H1 (cell line): ENCODE measurements around the gene PRR36. TPM values are rescaled to one million over a fixed set of nuclear protein-coding genes. Genes with fewer than 3 reads are reported as not detected.
A peak's percentile ranks its signal among the peaks of the same experiment; 100 is the strongest.

Experiments
- CTCF ChIA-PET: fragments of 300-600 bp; sonication (Branson Sonifier 250); formaldehyde crosslinking; loops from one replicate; lab custom pipeline; 2021; ENCODE audit not compliant: partially characterized antibody; lab: Charles Lee
- POLR2A ChIA-PET: fragments of 300-600 bp; sonication (Branson Sonifier 250); formaldehyde crosslinking; loops from one replicate; lab custom pipeline; 2021; ENCODE audit warnings: inconsistent platforms; ENCODE audit not compliant: partially characterized antibody; lab: Charles Lee
- DNase-seq, 2 experiments: peaks; one replicate each; pipeline versions ENCODE4 v3.0.0 to v3.0.0-alpha.2; 2010 to 2022; ENCODE audit warnings: low spot score in 2 of 2, low read depth in 1 of 2, mixed read lengths in 1 of 2
- FAIRE-seq: peaks from 2 replicates; lab custom pipeline; 2011; peaks lifted over from hg19 to GRCh38; lab: Jason Lieb, UNC
- H2AFZ ChIP-seq: 2 replicates; pipeline ENCODE4 v1.8.1; 2012; ENCODE audit warnings: low read length, inconsistent platforms
- H2AK5ac ChIP-seq: 2 replicates; pipeline ENCODE4 v1.6.1; 2013; ENCODE audit warnings: low read depth, low read length
- H2BK120ac ChIP-seq: replicated peaks from 2 replicates; pipeline ENCODE3; 2013; ENCODE audit warnings: low read depth, low read length, inconsistent platforms
- H2BK12ac ChIP-seq: 2 replicates; pipeline ENCODE4 v1.6.1; 2013; ENCODE audit warnings: low read depth, low read length
- H2BK15ac ChIP-seq: 2 replicates; pipeline ENCODE4 v1.6.1; 2013; ENCODE audit warnings: low read length
- H2BK20ac ChIP-seq: 2 replicates; pipeline ENCODE4 v1.6.1; 2013; ENCODE audit warnings: low read length
- H2BK5ac ChIP-seq: 2 replicates; pipeline ENCODE4 v1.6.1; 2013; ENCODE audit warnings: low read depth, low read length
- H3K14ac ChIP-seq: 2 replicates; pipeline ENCODE4 v1.6.1; 2013; ENCODE audit warnings: inconsistent platforms; ENCODE audit not compliant: insufficient read length
- H3K18ac ChIP-seq: 2 replicates; pipeline ENCODE4 v1.6.1; 2013; ENCODE audit warnings: low read length; ENCODE audit errors: extremely low read depth
- H3K23ac ChIP-seq: 2 replicates; pipeline ENCODE4 v1.6.1; 2013; ENCODE audit warnings: inconsistent platforms; ENCODE audit not compliant: insufficient read length
- H3K23me2 ChIP-seq: 2 replicates; pipeline ENCODE4 v1.6.1; 2013; ENCODE audit warnings: low read depth, low read length
- H3K27ac ChIP-seq: 2 replicates; pipeline ENCODE4 v1.6.1; 2011; ENCODE audit warnings: low read depth, low read length, inconsistent platforms
- H3K27me3 ChIP-seq, 4 experiments: replicated peaks in 1 of 4; 1 replicate in 1 of 4; 2 replicates in 3 of 4; pipeline versions ENCODE4 v1.6.1 to v1.8.1; 2011 to 2013; ENCODE audit warnings: low read length in 3 of 4, mild to moderate bottlenecking in 3 of 4, inconsistent platforms in 2 of 4, mixed read lengths in 2 of 4, moderate library complexity in 1 of 4; ENCODE audit not compliant: control insufficient read depth in 3 of 4, insufficient read depth in 3 of 4; ENCODE audit errors: extremely low read depth in 1 of 4
- H3K36me3 ChIP-seq, 4 experiments: 2 replicates each; pipeline versions ENCODE4 v1.6.1 to v1.8.1; 2011 to 2013; ENCODE audit warnings: mild to moderate bottlenecking in 4 of 4, low read length in 3 of 4, moderate library complexity in 2 of 4, control low read depth in 1 of 4, inconsistent platforms in 1 of 4; ENCODE audit not compliant: insufficient read depth in 4 of 4, control insufficient read depth in 2 of 4
- H3K4ac ChIP-seq: replicated peaks from 2 replicates; pipeline ENCODE3; 2013; ENCODE audit warnings: low read length, low read depth, mixed read lengths, inconsistent platforms; ENCODE audit not compliant: insufficient read length
- H3K4me1 ChIP-seq, 4 experiments: replicated peaks in 1 of 4; 1 replicate in 1 of 4; 2 replicates in 3 of 4; pipeline versions ENCODE4 v1.6.1 to v1.8.1; 2011 to 2013; ENCODE audit warnings: low read length in 3 of 4, inconsistent platforms in 2 of 4, mixed read lengths in 1 of 4; ENCODE audit not compliant: insufficient read depth in 4 of 4, control insufficient read depth in 3 of 4
- H3K4me2 ChIP-seq, 2 experiments: 2 replicates each; pipeline versions ENCODE4 v1.6.1 to v1.8.1; 2011 to 2013; ENCODE audit warnings: low read depth in 2 of 2, low read length in 2 of 2, control low read depth in 1 of 2, inconsistent platforms in 1 of 2, mild to moderate bottlenecking in 1 of 2; ENCODE audit not compliant: insufficient read depth in 1 of 2
- H3K4me3 ChIP-seq, 4 experiments: fragments of 200-600, 300-600 bp in 1 of 4; sonication (generic), shearing (Covaris generic), sonication (Bioruptor Twin) in 1 of 4; 2 replicates each; pipeline versions ENCODE4 v1.5.1 to v1.8.1; 2011 to 2016; ENCODE audit warnings: low read length in 4 of 4, low read depth in 3 of 4, control low read depth in 2 of 4, inconsistent platforms in 2 of 4, mild to moderate bottlenecking in 2 of 4, mixed read lengths in 1 of 4, moderate library complexity in 1 of 4; ENCODE audit not compliant: insufficient read depth in 2 of 4; ENCODE audit errors: extremely low read depth in 1 of 4
- H3K56ac ChIP-seq: replicated peaks from 2 replicates; pipeline ENCODE3; 2013; ENCODE audit warnings: low read depth, mild to moderate bottlenecking, mixed read lengths, low read length, inconsistent platforms; ENCODE audit not compliant: insufficient read length
- H3K79me1 ChIP-seq: 2 replicates; pipeline ENCODE4 v1.6.1; 2013; ENCODE audit warnings: low read depth, low read length, control low read depth
- H3K79me2 ChIP-seq, 2 experiments: 2 replicates each; pipeline versions ENCODE4 v1.6.1 to v1.8.1; 2012 to 2013; ENCODE audit warnings: low read length in 2 of 2, mild to moderate bottlenecking in 2 of 2, inconsistent platforms in 1 of 2; ENCODE audit not compliant: insufficient read depth in 2 of 2, control insufficient read depth in 1 of 2
- H3K9ac ChIP-seq, 4 experiments: replicated peaks in 1 of 4; 1 replicate in 1 of 4; 2 replicates in 3 of 4; pipeline versions ENCODE4 v1.6.1 to v1.8.1; 2011 to 2013; ENCODE audit warnings: low read depth in 3 of 4, low read length in 3 of 4, control low read depth in 2 of 4, mild to moderate bottlenecking in 2 of 4, moderate library complexity in 2 of 4, inconsistent platforms in 1 of 4; ENCODE audit errors: extremely low read depth in 1 of 4
- H3K9me3 ChIP-seq, 2 experiments: 2 replicates each; pipeline versions ENCODE4 v1.6.1 to v1.8.1; 2012 to 2013; ENCODE audit warnings: mild to moderate bottlenecking in 2 of 2, moderate library complexity in 2 of 2, control low read depth in 1 of 2, inconsistent platforms in 1 of 2, low read depth in 1 of 2, low read length in 1 of 2, mixed read lengths in 1 of 2; ENCODE audit not compliant: insufficient read depth in 2 of 2
- H4K20me1 ChIP-seq, 2 experiments: replicated peaks in 1 of 2; 2 replicates each; pipeline versions ENCODE3 to v1.8.1; 2011 to 2013; ENCODE audit warnings: inconsistent platforms in 2 of 2, low read length in 2 of 2, mild to moderate bottlenecking in 1 of 2; ENCODE audit not compliant: insufficient read depth in 2 of 2, control insufficient read depth in 1 of 2
- H4K5ac ChIP-seq: 2 replicates; pipeline ENCODE4 v1.6.1; 2013; ENCODE audit warnings: low read length, low read depth, mixed read lengths, inconsistent platforms; ENCODE audit not compliant: insufficient read length
- H4K8ac ChIP-seq: 2 replicates; pipeline ENCODE4 v1.8.0; 2013; ENCODE audit warnings: mild to moderate bottlenecking, moderate library complexity, low read length, inconsistent platforms; ENCODE audit not compliant: insufficient read depth; ENCODE audit errors: extremely low read depth
- H4K91ac ChIP-seq: replicated peaks from 2 replicates; pipeline ENCODE3; 2013; ENCODE audit warnings: low read length, mixed read lengths, inconsistent platforms; ENCODE audit not compliant: insufficient read length
- WGBS, 2 experiments: shearing (Covaris generic) in 1 of 2; methylation state at CpG; one replicate each; pipeline versions ENCODE4 v1.1.6 to v1.1.7; 2013 to 2015; ENCODE audit warnings: low lambda C conversion rate in 2 of 2, mixed read lengths in 2 of 2, inconsistent platforms in 1 of 2, low coverage in 1 of 2, missing lambda C conversion rate in 1 of 2; ENCODE audit not compliant: insufficient replicate concordance in 2 of 2, insufficient coverage in 1 of 2, insufficient read length in 1 of 2; ENCODE audit errors: extremely low coverage in 1 of 2, missing lambda C conversion rate in 1 of 2; 5-methylcytosine and 5-hydroxymethylcytosine counted together
- polyA plus RNA-seq, 7 experiments: library from polyadenylated mRNA; depleted of rRNA in 3 of 7; stranded (reverse) in 5 of 7; unstranded in 2 of 7; fragments of >200 nt in 5 of 7; fragments of 200-250 nt in 2 of 7; gene quantifications; 1 replicate in 5 of 7; 2 replicates in 1 of 7; 4 replicates in 1 of 7; pipeline versions ENCODE4 v1.2.1 to v1.2.3, GENCODE V29; 2011 to 2013; ENCODE audit warnings: missing spikeins in 2 of 7, mixed read lengths in 2 of 7
- total RNA-seq: library from RNA; stranded (reverse); fragmentation: NEBNext Ultra II Directional; extraction: Animal tissue kit (Norgen Biotek cat#: 25700); gene quantifications from 2 replicates; pipeline ENCODE4 v1.2.1, GENCODE V29; 2021
- TF ChIP-seq, protein P1 (sequence below): IDR thresholded peaks from 2 replicates; pipeline ENCODE4 v1.6.1; 2011; ENCODE audit warnings: low read depth, mild to moderate bottlenecking, low read length; ENCODE audit not compliant: insufficient read depth
- TF ChIP-seq, protein P2 (sequence below), 3 experiments: IDR thresholded peaks; 1 replicate in 2 of 3; 2 replicates in 1 of 3; pipeline versions ENCODE4 v1.5.1 to v1.6.1; 2011; ENCODE audit warnings: low read length in 3 of 3, mild to moderate bottlenecking in 3 of 3, inconsistent platforms in 2 of 3, low read depth in 1 of 3, moderate library complexity in 1 of 3; ENCODE audit not compliant: insufficient read depth in 1 of 3; ENCODE audit errors: control extremely low read depth in 1 of 3

The PRR36 gene
- total and polyA plus RNA-seq, 2 of the 8 experiments (the other 6 are each of a cell fraction or from before 2014, with no cell fraction given): 1.6 to 23.9 TPM

DNA sequence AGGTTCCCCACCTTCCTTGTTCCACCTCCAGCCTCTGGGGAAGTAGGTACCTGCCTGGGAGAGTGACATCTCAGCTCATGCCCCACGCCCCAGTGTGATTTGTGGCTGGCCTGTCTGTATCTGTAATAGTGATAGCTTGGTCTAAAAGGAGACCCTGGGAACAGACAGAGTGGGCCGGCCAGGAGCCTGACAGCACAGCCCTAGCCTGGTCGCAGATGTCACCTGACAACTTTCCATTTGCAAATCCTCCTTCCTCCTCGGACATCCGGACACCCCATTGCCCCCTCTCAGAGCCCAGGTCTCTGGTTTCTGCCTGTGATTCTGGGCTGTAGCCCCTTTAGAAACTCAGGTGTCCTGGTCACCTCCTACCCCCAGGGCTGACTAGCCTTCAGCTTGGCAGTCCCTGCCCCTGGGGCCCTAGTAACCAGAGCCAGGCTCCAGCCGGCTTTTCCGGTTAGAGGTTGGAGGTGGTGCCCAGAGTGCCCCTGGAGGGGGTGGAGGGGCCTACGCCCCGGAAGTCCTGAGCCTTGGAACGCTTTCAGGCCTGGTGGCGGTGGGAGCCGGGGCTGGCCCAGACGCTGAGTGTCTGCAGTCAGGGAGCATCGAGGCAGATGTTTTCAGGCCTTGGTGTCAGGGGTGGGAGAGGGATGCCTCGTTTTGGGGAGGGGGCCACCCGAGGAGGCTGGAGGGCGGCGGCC lies 20.6 kb upstream of the PRR36 start:
- FAIRE-seq (no peak), DNase-seq (no peak)
- H3K4ac ChIP-seq: no peak overlapping the region
- H2BK20ac ChIP-seq: no peak overlapping the region
- no peak overlapping the region for H2BK12ac ChIP-seq
- TF ChIP-seq, protein P1, sequence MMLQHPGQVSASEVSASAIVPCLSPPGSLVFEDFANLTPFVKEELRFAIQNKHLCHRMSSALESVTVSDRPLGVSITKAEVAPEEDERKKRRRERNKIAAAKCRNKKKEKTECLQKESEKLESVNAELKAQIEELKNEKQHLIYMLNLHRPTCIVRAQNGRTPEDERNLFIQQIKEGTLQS: no peak
- TF ChIP-seq, protein P2, sequence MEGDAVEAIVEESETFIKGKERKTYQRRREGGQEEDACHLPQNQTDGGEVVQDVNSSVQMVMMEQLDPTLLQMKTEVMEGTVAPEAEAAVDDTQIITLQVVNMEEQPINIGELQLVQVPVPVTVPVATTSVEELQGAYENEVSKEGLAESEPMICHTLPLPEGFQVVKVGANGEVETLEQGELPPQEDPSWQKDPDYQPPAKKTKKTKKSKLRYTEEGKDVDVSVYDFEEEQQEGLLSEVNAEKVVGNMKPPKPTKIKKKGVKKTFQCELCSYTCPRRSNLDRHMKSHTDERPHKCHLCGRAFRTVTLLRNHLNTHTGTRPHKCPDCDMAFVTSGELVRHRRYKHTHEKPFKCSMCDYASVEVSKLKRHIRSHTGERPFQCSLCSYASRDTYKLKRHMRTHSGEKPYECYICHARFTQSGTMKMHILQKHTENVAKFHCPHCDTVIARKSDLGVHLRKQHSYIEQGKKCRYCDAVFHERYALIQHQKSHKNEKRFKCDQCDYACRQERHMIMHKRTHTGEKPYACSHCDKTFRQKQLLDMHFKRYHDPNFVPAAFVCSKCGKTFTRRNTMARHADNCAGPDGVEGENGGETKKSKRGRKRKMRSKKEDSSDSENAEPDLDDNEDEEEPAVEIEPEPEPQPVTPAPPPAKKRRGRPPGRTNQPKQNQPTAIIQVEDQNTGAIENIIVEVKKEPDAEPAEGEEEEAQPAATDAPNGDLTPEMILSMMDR (IDR thresholded peaks at IDR 0.05; ENCODE audit: control extremely low read depth in 1 of 3, insufficient read depth in 1 of 3, low read depth in 1 of 3, low read length in 3 of 3): peak in 1 of 3 experiments; percentile 14; a peak in 1 of 4 replicates
- no peak overlapping the region for H4K5ac ChIP-seq
- no peak overlapping the region for H3K18ac ChIP-seq
- H2AK5ac ChIP-seq: 0 out of 2 replicates have a peak overlapping the region, but pooled peaks have one; percentile 24
- no peaks in the 10 kb centered on the region for H3K36me3 ChIP-seq
- H2BK120ac ChIP-seq: no peak overlapping the region
- no peaks in the 10 kb centered on the region for H3K23me2 ChIP-seq
- H3K4me3 ChIP-seq: no peak overlapping the region
- no peak overlapping the region for H3K56ac ChIP-seq
- H4K20me1 ChIP-seq: peaks cover 0 to 3% of the 10 kb centered on the region in 2 experiments
- ChIA-PET CTCF (interaction anchor here (1.0 to 2.0 kb wide), 2 partner anchors 26 to 42 kb away, joined by 4 to 6 read pairs; no protein-coding TSS in a partner anchor), POLR2A (interaction anchor here (0.6 to 1.6 kb wide), 3 partner anchors 9 to 23 kb away, joined by 3 to 4 read pairs (median 4); partner anchors contain the start of gene MAP2K7)
- H3K4me1 ChIP-seq: peaks cover 0 to 4% (median 0%) of the 10 kb centered on the region in 4 experiments; a peak in 2 of 7 replicates
- no peak overlapping the region for H4K91ac ChIP-seq
- no peak overlapping the region for H3K23ac ChIP-seq
- no peaks in the 10 kb centered on the region for H3K79me1 ChIP-seq
- no peak overlapping the region for H2AFZ ChIP-seq
- no peaks in the 10 kb centered on the region for H3K79me2 ChIP-seq
- WGBS, 2 experiments: 81% methylated on average over 14 of the region's 18 CpGs; no CpG with 5 or more reads in 1 of the 2 experiments
- no peak overlapping the region for H3K9ac ChIP-seq
- H3K27me3 ChIP-seq: no peaks in the 10 kb centered on the region; a peak in 1 of 7 replicates
- no peaks in the 10 kb centered on the region for H3K9me3 ChIP-seq
- H4K8ac ChIP-seq: no peak overlapping the region
- no peak overlapping the region for H2BK5ac ChIP-seq
- no peak overlapping the region for H3K27ac ChIP-seq
- no peak overlapping the region for H3K14ac ChIP-seq
- H3K4me2 ChIP-seq: no peak overlapping the region
- H2BK15ac ChIP-seq: no peak overlapping the region
